ENCODE measurements around the gene TMPRSS12. TPM values are rescaled to one million over a fixed set of nuclear protein-coding genes. Genes with fewer than 3 reads are reported as not detected.
"Not testable (repeated sequence)": the region's sequence is repeated elsewhere in the genome, so short reads cannot be mapped to it uniquely, and the experiment has no call there.

TMPRSS12 gene
- total RNA-seq, 1 donor from 2014 or later, result not detected

DNA sequence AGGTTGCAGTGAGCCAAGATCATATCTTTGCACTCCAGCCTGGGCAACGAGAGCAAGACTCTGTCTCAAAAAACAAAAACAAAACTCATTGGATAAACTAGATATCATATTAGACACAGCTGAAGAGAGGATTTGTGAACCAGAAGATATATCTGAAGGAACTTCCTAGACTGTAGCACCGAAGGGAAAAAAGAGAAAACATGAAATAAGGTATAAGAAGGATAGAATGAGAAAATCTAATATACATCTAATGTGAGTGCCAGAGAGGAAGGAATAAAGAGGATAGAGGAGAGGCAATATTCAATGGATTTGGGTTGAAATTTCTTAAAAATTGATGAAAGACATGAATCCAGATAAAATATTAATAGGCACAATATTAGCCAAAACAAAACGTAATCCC is 22.5 kb downstream of the TMPRSS12 start:
- TF ChIP-seq, protein P1, sequence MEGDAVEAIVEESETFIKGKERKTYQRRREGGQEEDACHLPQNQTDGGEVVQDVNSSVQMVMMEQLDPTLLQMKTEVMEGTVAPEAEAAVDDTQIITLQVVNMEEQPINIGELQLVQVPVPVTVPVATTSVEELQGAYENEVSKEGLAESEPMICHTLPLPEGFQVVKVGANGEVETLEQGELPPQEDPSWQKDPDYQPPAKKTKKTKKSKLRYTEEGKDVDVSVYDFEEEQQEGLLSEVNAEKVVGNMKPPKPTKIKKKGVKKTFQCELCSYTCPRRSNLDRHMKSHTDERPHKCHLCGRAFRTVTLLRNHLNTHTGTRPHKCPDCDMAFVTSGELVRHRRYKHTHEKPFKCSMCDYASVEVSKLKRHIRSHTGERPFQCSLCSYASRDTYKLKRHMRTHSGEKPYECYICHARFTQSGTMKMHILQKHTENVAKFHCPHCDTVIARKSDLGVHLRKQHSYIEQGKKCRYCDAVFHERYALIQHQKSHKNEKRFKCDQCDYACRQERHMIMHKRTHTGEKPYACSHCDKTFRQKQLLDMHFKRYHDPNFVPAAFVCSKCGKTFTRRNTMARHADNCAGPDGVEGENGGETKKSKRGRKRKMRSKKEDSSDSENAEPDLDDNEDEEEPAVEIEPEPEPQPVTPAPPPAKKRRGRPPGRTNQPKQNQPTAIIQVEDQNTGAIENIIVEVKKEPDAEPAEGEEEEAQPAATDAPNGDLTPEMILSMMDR (conservative IDR thresholded peaks at IDR 0.05; ENCODE audit: low read depth, low read length), result no peak

DNA sequence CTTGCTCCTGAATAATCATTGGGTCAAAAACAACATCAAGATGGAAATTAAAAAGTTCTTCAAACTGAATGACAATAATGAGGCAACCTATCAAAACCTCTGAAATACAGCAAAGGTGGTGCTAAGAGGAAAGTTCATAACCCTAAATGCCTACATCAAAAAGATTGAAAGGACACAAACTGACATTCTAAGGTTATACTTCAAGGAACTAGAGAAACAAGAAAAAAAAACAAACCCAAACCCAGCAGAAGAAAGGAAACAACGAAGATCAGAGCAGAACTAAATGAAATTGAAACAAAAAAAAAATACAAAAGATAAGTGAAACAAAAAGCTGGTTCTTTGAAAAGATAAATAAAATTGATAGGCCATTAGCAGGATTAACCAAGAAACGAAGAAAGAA is 26.2 kb downstream of the TMPRSS12 start:
- H3K4me3 ChIP-seq (ENCODE audit: low read depth, low read length); DNase-seq (ENCODE audit: low read depth): not testable (repeated sequence)

More for the DNA sequence above, 22.5 kb downstream of the TMPRSS12 start:
- DNase-seq (ENCODE audit: low read depth), result no peak
- no peak overlapping the region for H3K4me3 ChIP-seq (ENCODE audit: low read depth, low read length)

DNA sequence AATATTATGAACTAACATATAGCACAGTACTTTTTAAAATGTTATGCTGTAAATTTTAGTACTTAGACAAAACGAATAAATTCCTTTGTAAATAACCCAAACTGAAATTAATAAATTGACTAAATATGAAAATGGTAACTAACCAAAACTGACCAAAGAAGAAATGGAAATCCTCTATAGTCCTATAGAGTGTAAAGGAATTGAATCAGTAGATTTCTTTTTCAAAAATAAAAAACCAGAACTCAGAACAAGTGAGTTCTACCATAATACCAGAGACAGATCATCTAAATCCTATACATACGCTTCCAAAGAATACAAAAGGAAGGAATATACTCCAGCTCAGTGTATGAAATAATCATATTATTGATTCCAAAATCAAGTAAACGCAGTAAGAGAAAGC is 39.8 kb downstream of the TMPRSS12 start:
- TF ChIP-seq, protein P1 (conservative IDR thresholded peaks at IDR 0.05; ENCODE audit: low read depth, low read length), result no peak
- DNase-seq (ENCODE audit: low read depth), result no peak
- H3K4me3 ChIP-seq (ENCODE audit: low read depth, low read length), result no peak overlapping the region

DNA sequence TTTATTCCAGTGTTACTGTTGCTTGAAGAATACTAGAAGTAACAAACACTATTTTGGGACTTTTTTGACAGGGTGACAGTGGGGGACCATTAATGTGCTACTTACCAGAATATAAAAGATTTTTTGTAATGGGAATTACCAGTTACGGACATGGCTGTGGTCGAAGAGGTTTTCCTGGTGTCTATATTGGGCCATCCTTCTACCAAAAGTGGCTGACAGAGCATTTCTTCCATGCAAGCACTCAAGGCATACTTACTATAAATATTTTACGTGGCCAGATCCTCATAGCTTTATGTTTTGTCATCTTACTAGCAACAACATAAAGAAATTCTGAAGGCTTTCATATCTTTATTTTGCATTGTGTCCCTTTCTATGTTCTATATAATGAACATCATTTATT is 44.5 kb downstream of the TMPRSS12 start:
- H3K4me3 ChIP-seq (ENCODE audit: low read depth, low read length), result no peak overlapping the region
- TF ChIP-seq, protein P1 (conservative IDR thresholded peaks at IDR 0.05; ENCODE audit: low read depth, low read length), result no peak
- DNase-seq (ENCODE audit: low read depth), result no peak

DNA sequence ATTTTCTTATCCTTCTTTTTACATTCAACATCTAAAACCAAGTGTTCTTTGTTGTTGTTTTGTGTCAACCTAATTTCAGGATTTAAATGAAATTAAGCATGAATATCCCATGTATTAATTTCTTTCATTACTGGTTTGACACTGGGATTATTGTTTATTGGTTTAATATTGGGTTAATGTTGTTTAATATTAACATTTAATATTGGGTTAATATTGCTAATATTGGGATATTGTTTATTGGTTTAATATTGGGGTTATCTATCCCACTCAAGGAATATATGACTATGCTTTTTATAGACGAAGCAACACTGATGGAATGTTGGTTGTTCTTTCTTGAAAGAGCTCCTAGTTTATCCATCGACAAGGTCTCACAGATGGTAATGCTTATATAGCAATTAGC is 45.9 kb downstream of the TMPRSS12 start:
- no peak for DNase-seq (ENCODE audit: low read depth)
- H3K4me3 ChIP-seq (ENCODE audit: low read depth, low read length), result no peak overlapping the region
- TF ChIP-seq, protein P1 (conservative IDR thresholded peaks at IDR 0.05; ENCODE audit: low read depth, low read length), result no peak

DNA sequence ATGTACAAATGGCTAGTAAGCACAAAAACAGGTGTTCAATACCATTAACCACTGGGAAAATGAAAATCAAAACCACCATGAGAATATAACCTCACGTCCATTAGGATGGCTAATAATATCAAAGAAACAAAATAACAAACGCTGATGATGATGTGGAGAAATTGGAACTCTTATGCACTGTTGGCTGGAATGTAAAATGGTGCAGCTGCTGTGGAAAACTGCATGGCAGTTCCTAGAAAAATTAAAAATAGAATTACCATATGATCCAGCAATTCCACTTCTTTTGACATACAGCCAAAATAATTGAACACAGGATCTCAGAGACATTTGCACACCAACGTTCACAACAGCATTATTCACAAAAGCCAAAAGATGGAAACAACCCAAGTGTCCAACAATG is 51.5 kb downstream of the TMPRSS12 start:
- no peak for DNase-seq (ENCODE audit: low read depth)
- TF ChIP-seq, protein P1 (conservative IDR thresholded peaks at IDR 0.05; ENCODE audit: low read depth, low read length), result no peak
- no peak overlapping the region for H3K4me3 ChIP-seq (ENCODE audit: low read depth, low read length)

DNA sequence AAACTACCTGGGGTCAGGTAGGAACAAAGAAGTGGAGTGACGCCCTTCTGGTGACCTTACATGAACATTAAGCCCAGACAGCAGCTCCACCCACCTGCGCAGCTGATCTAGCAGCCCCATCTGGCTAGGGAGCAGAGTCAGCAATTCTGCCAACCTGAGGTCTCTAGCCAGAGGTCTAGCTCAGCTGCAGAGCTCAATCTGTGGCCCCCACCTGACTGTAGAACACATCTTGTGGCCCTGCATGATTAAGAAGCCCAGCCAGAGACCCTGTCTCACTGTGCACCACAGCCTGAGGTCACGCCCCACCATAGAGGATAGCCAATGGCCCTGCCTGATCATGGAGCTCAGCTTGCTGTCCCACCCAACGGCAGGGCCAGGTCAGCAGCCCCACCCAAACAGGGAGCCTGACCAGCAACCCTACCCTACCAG is 59.0 kb downstream of the TMPRSS12 start:
- no peak overlapping the region for H3K4me3 ChIP-seq (ENCODE audit: low read depth, low read length)
- TF ChIP-seq, protein P1 (conservative IDR thresholded peaks at IDR 0.05; ENCODE audit: low read depth, low read length), result no peak
- no peak for DNase-seq (ENCODE audit: low read depth)

DNA sequence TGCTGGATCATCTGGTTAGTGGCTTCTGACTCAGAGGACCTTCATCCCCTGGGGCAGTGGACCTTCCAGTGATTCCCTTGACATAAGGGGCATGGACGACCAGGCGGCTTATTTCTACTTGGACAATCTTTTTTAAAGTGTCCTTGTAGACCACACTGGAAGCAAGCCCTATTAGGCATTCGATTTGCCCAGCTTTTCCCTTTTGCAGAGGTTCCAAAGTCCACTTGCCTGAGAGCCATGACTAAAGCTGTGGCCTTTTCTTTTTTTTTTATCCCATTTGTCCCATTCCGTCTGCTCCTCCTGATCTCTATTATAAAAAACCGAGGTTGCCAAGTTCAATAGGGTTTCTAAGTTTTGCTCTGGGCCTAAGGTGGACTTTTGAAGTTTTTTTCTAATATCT is 65.8 kb downstream of the TMPRSS12 start:
- not testable (repeated sequence) for DNase-seq (ENCODE audit: low read depth); H3K4me3 ChIP-seq (ENCODE audit: low read depth, low read length)

DNA sequence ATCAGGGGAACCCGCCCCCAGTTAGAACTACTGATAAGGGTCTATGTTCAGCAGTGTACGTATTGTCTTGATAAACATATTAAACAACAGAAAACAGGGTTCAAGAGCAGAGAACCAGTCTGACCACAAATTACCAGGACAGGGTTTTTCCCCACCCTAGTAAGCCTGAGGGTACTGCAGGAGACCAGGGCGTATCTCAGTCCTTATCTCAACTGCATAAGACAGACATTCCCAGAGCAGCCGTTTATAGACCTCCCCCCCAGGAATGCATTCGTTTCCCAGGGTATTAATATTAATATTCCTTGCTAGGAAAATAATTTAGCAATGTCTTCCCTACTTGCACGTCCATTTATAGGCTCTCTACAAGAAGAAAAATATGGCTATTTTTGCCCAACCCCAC is 69.6 kb downstream of the TMPRSS12 start:
- DNase-seq (ENCODE audit: low read depth); H3K4me3 ChIP-seq (ENCODE audit: low read depth, low read length): not testable (repeated sequence)
